Measurements from ENCODE around the gene CC2D2B.

CC2D2B gene

GRCh38 chr10:96034625-96035024 is 126.8 kb downstream of the CC2D2B start:
- no peak for TF ChIP-seq ZNF565 (CRISPR knock-in tag; conservative IDR thresholded peaks at IDR 0.05; ENCODE audit: low read depth)
- TF ChIP-seq ZFP3 (CRISPR knock-in tag; IDR thresholded peaks at IDR 0.05) = no peak
- TF ChIP-seq GLIS3 (CRISPR knock-in tag; IDR thresholded peaks at IDR 0.05) = no peak
- TF ChIP-seq ARNTL (CRISPR knock-in tag; IDR thresholded peaks at IDR 0.05; ENCODE audit: borderline replicate concordance, low read depth) = no peak
- TF ChIP-seq OSR1 (CRISPR knock-in tag; IDR thresholded peaks at IDR 0.05) = no peak
- no peak for TF ChIP-seq ESRRG (CRISPR knock-in tag; IDR thresholded peaks at IDR 0.05)
- no peak for TF ChIP-seq ZNF70 (CRISPR knock-in tag; IDR thresholded peaks at IDR 0.05)
- TF ChIP-seq TOX (CRISPR knock-in tag; IDR thresholded peaks at IDR 0.05; ENCODE audit: borderline replicate concordance) = no peak
- ATAC-seq = no peak

- no peak for ATAC-seq
- TF ChIP-seq ZNF70 (CRISPR knock-in tag; IDR thresholded peaks at IDR 0.05) = no peak
- TF ChIP-seq CSRNP3 (CRISPR knock-in tag; IDR thresholded peaks at IDR 0.05) = no peak
- no peak for TF ChIP-seq ISL1 (CRISPR knock-in tag; IDR thresholded peaks at IDR 0.05)
- TF ChIP-seq TSHZ2 (CRISPR knock-in tag; IDR thresholded peaks at IDR 0.05) = no peak
- TF ChIP-seq POU6F1 (CRISPR knock-in tag; IDR thresholded peaks at IDR 0.05; ENCODE audit: borderline replicate concordance, low read depth) = no peak
- no peak for TF ChIP-seq ZNF8 (CRISPR knock-in tag; IDR thresholded peaks at IDR 0.05)
- TF ChIP-seq CREB5 (CRISPR knock-in tag; IDR thresholded peaks at IDR 0.05; ENCODE audit: low read depth) = no peak
- TF ChIP-seq GLIS3 (CRISPR knock-in tag; IDR thresholded peaks at IDR 0.05) = no peak
Observed at GRCh38 chr10:96038476-96039387, 131.0 kb downstream of the CC2D2B start.

GRCh38 chr10:96041146-96041545 is 133.4 kb downstream of the CC2D2B start:
- TF ChIP-seq SNAI2 (CRISPR knock-in tag; IDR thresholded peaks at IDR 0.05) = no peak
- no peak for TF ChIP-seq PATZ1 (CRISPR knock-in tag; IDR thresholded peaks at IDR 0.05; ENCODE audit: borderline replicate concordance)
- TF ChIP-seq ZNF565 (CRISPR knock-in tag; conservative IDR thresholded peaks at IDR 0.05; ENCODE audit: low read depth) = no peak
- TF ChIP-seq OSR1 (CRISPR knock-in tag; IDR thresholded peaks at IDR 0.05) = no peak
- no peak for TF ChIP-seq PPARA (CRISPR knock-in tag; IDR thresholded peaks at IDR 0.05; ENCODE audit: borderline replicate concordance)
- no peak for TF ChIP-seq TOX (CRISPR knock-in tag; IDR thresholded peaks at IDR 0.05; ENCODE audit: borderline replicate concordance)
- no peak for TF ChIP-seq ZNF70 (CRISPR knock-in tag; IDR thresholded peaks at IDR 0.05)
- no peak for TF ChIP-seq TCF4 (CRISPR knock-in tag; IDR thresholded peaks at IDR 0.05; ENCODE audit: borderline replicate concordance)
- TF ChIP-seq CSRNP3 (CRISPR knock-in tag; IDR thresholded peaks at IDR 0.05) = no peak
- no peak for TF ChIP-seq ZC3H10 (CRISPR knock-in tag; IDR thresholded peaks at IDR 0.05)
- no peak for TF ChIP-seq ZNF8 (CRISPR knock-in tag; IDR thresholded peaks at IDR 0.05)
- no peak for ATAC-seq

All from SK-N-SH treated with all-trans-retinoic acid at 6 μM for 48 hours (cell line).